ENCODE data around the gene CHST12. TPM values are rescaled to one million over a fixed set of nuclear protein-coding genes. Genes with fewer than 3 reads are reported as not detected.

CHST12 gene
- total and polyA plus RNA-seq, 2 of the 4 experiments (the other 2 are of a cell fraction): 3.8 to 27.0 TPM

DNA sequence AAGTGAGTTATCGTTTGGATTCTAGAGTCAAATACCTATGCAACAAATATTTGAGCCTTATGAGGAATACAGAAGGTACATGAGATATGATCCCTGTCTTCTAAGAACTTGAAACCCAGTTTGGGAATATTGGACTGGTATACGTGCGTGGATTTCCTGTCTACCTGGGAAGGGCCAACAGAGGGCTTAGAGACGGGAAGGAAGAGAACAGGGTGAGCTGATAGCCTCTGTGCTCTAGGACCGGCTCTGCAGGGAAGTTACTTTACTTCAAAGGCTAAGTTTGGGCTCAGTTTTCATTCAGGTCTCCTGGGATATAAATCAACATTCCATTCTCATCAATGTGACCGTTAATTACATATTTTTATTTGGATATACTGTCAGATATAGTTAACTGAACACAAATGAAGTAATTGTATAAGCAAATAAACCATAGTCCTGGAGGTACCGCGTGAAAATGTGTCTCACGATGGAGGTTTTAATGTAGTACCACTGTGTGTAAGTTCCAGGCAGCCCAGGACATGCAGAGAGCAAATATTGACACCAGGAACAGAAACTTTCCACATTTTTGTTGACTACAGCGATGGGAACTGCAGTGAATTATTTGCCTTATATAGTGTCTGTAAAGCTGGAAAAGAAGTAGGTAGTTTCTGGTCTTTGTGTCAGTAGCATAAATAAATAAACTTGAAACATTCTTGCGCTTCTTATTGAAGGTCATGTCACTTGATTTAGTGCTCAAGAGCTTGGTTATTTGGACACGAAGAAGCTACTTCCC is 8.6 kb downstream of the CHST12 start:
- CTCF ChIA-PET: interaction anchor here (0.6 to 1.3 kb wide), 3 partner anchors 9 to 387 kb away, joined by 3 to 4 read pairs (median 3); partner anchors contain the start of gene CHST12
- Histone ChIP-seq H3K27ac (ENCODE audit: insufficient read depth, low read length) (peak overlapping the region; percentile 19; the same call in 1 of the 2 replicates), H3K4ac (ENCODE audit: low read depth, low read length) (no peak overlapping the region), H3K18ac (ENCODE audit: low read depth, low read length) (0 out of 2 replicates have a peak overlapping the region, but pooled peaks have one; percentile 14), H3K4me1 (ENCODE audit: control insufficient read depth, insufficient read depth, low read length) (peaks cover 12% of the 10 kb centered on the region), H3K9me1 (ENCODE audit: insufficient read depth, low read length) (peaks cover 5% of the 10 kb centered on the region; the same call in 1 of the 2 replicates), H3K36me3 (ENCODE audit: control insufficient read depth, insufficient read depth, low read length) (no peaks in the 10 kb centered on the region), H3K27me3 (ENCODE audit: control insufficient read depth, insufficient read depth, low read length) (no peaks in the 10 kb centered on the region), H2BK120ac (ENCODE audit: low read depth, low read length) (no peak overlapping the region), H3K9ac (ENCODE audit: low read depth, low read length) (no peak overlapping the region), H3K4me3 (ENCODE audit: insufficient read depth, low read depth, low read length) (no peak overlapping the region), H3K56ac (ENCODE audit: extremely low read depth, insufficient read depth, low read length) (no peak overlapping the region), H2BK5ac (ENCODE audit: low read depth, low read length, poor library complexity, severe bottlenecking) (no peak overlapping the region), H3K4me2 (ENCODE audit: low read depth, low read length) (peak overlapping the region; percentile 65), H4K5ac (ENCODE audit: low read depth, low read length) (no peak overlapping the region), H3K79me1 (ENCODE audit: low read depth in 1 of 2, low read length in 2 of 2) (peaks cover 17 to 45% of the 10 kb centered on the region in 2 experiments), H4K8ac (ENCODE audit: low read depth in 2 of 2, low read length in 2 of 2) (no peak overlapping the region), H3K9me3 (ENCODE audit: control insufficient read depth, insufficient read depth, low read length) (no peaks in the 10 kb centered on the region), H2AK5ac (ENCODE audit: low read depth, low read length) (no peak overlapping the region), H3K14ac (replicated peaks; ENCODE audit: low read depth, low read length) (peak overlapping the region; percentile 55; the same call in 1 of the 2 replicates), H2AK9ac (replicated peaks; ENCODE audit: low read depth, low read length, poor library complexity) (no peak overlapping the region), H2AFZ (replicated peaks; ENCODE audit: low read length, poor library complexity) (no peak overlapping the region), H2BK20ac (ENCODE audit: low read depth, low read length) (no peak overlapping the region), H3K23ac (ENCODE audit: low read depth, low read length) (0 out of 2 replicates have a peak overlapping the region, but pooled peaks have one; percentile 21), H4K91ac (ENCODE audit: insufficient read depth, low read depth, low read length) (no peak overlapping the region), H2BK15ac (ENCODE audit: low read depth, low read length) (no peak overlapping the region), H4K20me1 (ENCODE audit: insufficient read depth, low read length) (peaks cover 31% of the 10 kb centered on the region)
- BruUV-seq (replicated peaks): no TSS peak
- WGBS, 2 experiments (ENCODE audit: extremely low coverage in 2 of 2, insufficient read length in 1 of 2): 63% methylated on average over 5 of the region's 12 CpGs; no CpG with 5 or more reads in 1 of the 2 experiments
- in situ Hi-C loops (cut with MboI; ENCODE audit: low sequenced_read_pairs): no loop called here
- DNase-seq (no peak), ATAC-seq (ENCODE audit: low read depth) (peak; percentile 64)
- TF ChIP-seq MAZ (IDR thresholded peaks at IDR 0.05; ENCODE audit: borderline replicate concordance, low read depth, low read length) (no peak), NFE2L2 (IDR thresholded peaks at IDR 0.05; ENCODE audit: low read depth, low read length) (no peak), POLR2A (IDR thresholded peaks at IDR 0.05; ENCODE audit: low read depth, low read length) (no peak), RFX5 (IDR thresholded peaks at IDR 0.05; ENCODE audit: low read depth, low read length) (no peak), RCOR1 (IDR thresholded peaks at IDR 0.05; ENCODE audit: insufficient replicate concordance, low read length) (no peak), FOS (IDR thresholded peaks at IDR 0.05; ENCODE audit: low read depth, low read length) (no peak), SMC3 (IDR thresholded peaks at IDR 0.05; ENCODE audit: low read depth, low read length) (no peak)
- TF ChIP-seq, protein P1, sequence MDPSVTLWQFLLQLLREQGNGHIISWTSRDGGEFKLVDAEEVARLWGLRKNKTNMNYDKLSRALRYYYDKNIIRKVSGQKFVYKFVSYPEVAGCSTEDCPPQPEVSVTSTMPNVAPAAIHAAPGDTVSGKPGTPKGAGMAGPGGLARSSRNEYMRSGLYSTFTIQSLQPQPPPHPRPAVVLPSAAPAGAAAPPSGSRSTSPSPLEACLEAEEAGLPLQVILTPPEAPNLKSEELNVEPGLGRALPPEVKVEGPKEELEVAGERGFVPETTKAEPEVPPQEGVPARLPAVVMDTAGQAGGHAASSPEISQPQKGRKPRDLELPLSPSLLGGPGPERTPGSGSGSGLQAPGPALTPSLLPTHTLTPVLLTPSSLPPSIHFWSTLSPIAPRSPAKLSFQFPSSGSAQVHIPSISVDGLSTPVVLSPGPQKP (IDR thresholded peaks at IDR 0.05; ENCODE audit: borderline replicate concordance, low read depth, low read length): no peak
- TF ChIP-seq, protein P2, sequence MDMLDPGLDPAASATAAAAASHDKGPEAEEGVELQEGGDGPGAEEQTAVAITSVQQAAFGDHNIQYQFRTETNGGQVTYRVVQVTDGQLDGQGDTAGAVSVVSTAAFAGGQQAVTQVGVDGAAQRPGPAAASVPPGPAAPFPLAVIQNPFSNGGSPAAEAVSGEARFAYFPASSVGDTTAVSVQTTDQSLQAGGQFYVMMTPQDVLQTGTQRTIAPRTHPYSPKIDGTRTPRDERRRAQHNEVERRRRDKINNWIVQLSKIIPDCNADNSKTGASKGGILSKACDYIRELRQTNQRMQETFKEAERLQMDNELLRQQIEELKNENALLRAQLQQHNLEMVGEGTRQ (IDR thresholded peaks at IDR 0.05; ENCODE audit: low read depth, low read length): no peak
- dilution Hi-C loops (cut with HindIII; ENCODE audit: low sequenced_read_pairs, unreplicated experiment): no loop called here
- POLR2A ChIA-PET (ENCODE audit: unreplicated experiment): interaction anchor here (0.8 kb wide), 1 partner anchor 9 kb away, joined by 3 read pairs; the partner anchor contains the start of gene CHST12
- intact Hi-C loops (cut with micrococcal nuclease): loop anchor here (1.0 kb wide), 1 partner anchor 8 kb away; no protein-coding TSS in a partner anchor

Measured in IMR-90 (cell line).